22Rv1 (cell line): ENCODE measurements around the gene SLC35F3.

ENCODE experiments used
- ZFX ChIP-seq: fragments of 450-650 bp; IDR thresholded peaks from 2 replicates; pipeline ENCODE4 v1.6.1; 2017; ENCODE audit warnings: antibody characterized with exemption, borderline replicate concordance
- TF ChIP-seq, protein P1 (sequence below): fragments of 450-650 bp; IDR thresholded peaks from 2 replicates; pipeline ENCODE4 v1.5.1; 2017; ENCODE audit warnings: mild to moderate bottlenecking

DNA sequence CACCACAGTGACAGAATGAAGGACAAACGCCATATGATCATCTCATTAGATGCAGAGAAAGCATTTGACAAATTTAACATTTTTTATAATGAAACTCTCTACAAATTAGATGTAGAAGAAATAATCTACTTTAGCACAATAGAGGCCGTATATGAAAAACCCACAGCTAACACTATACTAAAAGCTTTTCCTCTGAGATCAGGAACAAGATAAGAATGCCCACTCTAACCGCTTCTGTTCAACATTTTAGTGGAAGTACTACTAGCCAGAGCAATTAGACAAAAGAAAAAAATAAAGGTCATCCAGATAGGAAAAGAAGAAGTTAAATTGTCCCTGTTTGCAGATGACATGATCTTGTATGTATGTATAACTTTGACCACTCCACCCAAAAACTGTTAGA is 109.7 kb downstream of the SLC35F3 start:
- TF ChIP-seq, protein P1, sequence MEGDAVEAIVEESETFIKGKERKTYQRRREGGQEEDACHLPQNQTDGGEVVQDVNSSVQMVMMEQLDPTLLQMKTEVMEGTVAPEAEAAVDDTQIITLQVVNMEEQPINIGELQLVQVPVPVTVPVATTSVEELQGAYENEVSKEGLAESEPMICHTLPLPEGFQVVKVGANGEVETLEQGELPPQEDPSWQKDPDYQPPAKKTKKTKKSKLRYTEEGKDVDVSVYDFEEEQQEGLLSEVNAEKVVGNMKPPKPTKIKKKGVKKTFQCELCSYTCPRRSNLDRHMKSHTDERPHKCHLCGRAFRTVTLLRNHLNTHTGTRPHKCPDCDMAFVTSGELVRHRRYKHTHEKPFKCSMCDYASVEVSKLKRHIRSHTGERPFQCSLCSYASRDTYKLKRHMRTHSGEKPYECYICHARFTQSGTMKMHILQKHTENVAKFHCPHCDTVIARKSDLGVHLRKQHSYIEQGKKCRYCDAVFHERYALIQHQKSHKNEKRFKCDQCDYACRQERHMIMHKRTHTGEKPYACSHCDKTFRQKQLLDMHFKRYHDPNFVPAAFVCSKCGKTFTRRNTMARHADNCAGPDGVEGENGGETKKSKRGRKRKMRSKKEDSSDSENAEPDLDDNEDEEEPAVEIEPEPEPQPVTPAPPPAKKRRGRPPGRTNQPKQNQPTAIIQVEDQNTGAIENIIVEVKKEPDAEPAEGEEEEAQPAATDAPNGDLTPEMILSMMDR = no peak
- TF ChIP-seq ZFX = no peak
